CD4-positive, alpha-beta T cell treated with Interleukin-10 for 1 hour (primary cell): ENCODE data around the gene PHKB.
"Not testable (repeated sequence)": the region's sequence is repeated elsewhere in the genome, so short reads cannot be mapped to it uniquely, and the experiment has no call there.

Source experiments
- DNase-seq: peaks from one replicate; pipeline ENCODE4 v3.0.0-alpha.2; 2020

The PHKB gene

GRCh38 chr16:47470211-47470610 lies 9.1 kb downstream of the PHKB start:
- no peak for DNase-seq

GRCh38 chr16:47470810-47471209 lies 9.7 kb downstream of the PHKB start:
- DNase-seq, result no peak

- DNase-seq, result not testable (repeated sequence)
Observed at GRCh38 chr16:47473004-47473403, 11.9 kb downstream of the PHKB start.

- no peak for DNase-seq
Observed at GRCh38 chr16:47473792-47474191, 12.7 kb downstream of the PHKB start.

GRCh38 chr16:47475786-47476185 lies 14.7 kb downstream of the PHKB start:
- no peak for DNase-seq

- DNase-seq, result no peak
Observed at GRCh38 chr16:47476654-47477345, 15.7 kb downstream of the PHKB start.

GRCh38 chr16:47477679-47478078 lies 16.5 kb downstream of the PHKB start:
- no peak for DNase-seq

- DNase-seq, result no peak
Observed at GRCh38 chr16:47480410-47480809, 19.3 kb downstream of the PHKB start.

- no peak for DNase-seq
Observed at GRCh38 chr16:47481698-47482374, 20.7 kb downstream of the PHKB start.

GRCh38 chr16:47483616-47484015 lies 22.5 kb downstream of the PHKB start:
- no peak for DNase-seq

GRCh38 chr16:47486856-47487255 lies 25.7 kb downstream of the PHKB start:
- DNase-seq, result no peak

- DNase-seq, result no peak
Observed at GRCh38 chr16:47488051-47488450, 26.9 kb downstream of the PHKB start.

- DNase-seq, result no peak
Observed at GRCh38 chr16:47490471-47490870, 29.3 kb downstream of the PHKB start.

GRCh38 chr16:47492036-47492427 lies 30.9 kb downstream of the PHKB start:
- DNase-seq, result no peak

- peak; percentile 8 for DNase-seq
Observed at GRCh38 chr16:47492428-47493377, 31.6 kb downstream of the PHKB start.

- no peak for DNase-seq
Observed at GRCh38 chr16:47493381-47494337, 32.5 kb downstream of the PHKB start.

- no peak for DNase-seq
Observed at GRCh38 chr16:47499080-47499699, 38.1 kb downstream of the PHKB start.

- DNase-seq, result no peak
Observed at GRCh38 chr16:47499700-47500264, 38.7 kb downstream of the PHKB start.

GRCh38 chr16:47503936-47504335 lies 42.8 kb downstream of the PHKB start:
- DNase-seq, result no peak

GRCh38 chr16:47504599-47504998 lies 43.5 kb downstream of the PHKB start:
- no peak for DNase-seq

- DNase-seq, result no peak
Observed at GRCh38 chr16:47506800-47507199, 45.7 kb downstream of the PHKB start.

GRCh38 chr16:47507701-47508100 lies 46.6 kb downstream of the PHKB start:
- DNase-seq, result no peak
